IMR-90 (cell line): ENCODE measurements around the gene TAX1BP1. TPM values are rescaled to one million over a fixed set of nuclear protein-coding genes. Genes with fewer than 3 reads are reported as not detected.

ENCODE experiments used
- ATAC-seq: fragments of 200-7000 bp; cut with Tn5 transposase; 2 replicates; pipeline ENCODE4 v1.9.1; 2020; ENCODE audit warnings: low read depth, mild to moderate bottlenecking, moderate library complexity
- BruUV-seq: library from RNA; stranded (reverse); fragments of 400-500 nt; replicated peaks from 2 replicates; lab custom pipeline; 2021; lab: Mats Ljungman, UMichigan
- CTCF ChIA-PET: fragments of 300-600 bp; formaldehyde crosslinking; extraction: SDS; loops from one replicate; lab custom pipeline; 2021; ENCODE audit warnings: antibody characterized with exemption; lab: Yijun Ruan, JAX
- POLR2A ChIA-PET: fragments of 300-600 bp; sonication (Branson Sonifier 250); formaldehyde crosslinking; loops from one replicate; lab custom pipeline; 2022; ENCODE audit warnings: antibody characterized with exemption; ENCODE audit not compliant: unreplicated experiment; lab: Charles Lee
- DNase-seq: peaks from one replicate; pipeline ENCODE4 v3.0.0; 2013
- H2AFZ ChIP-seq: replicated peaks from 2 replicates; pipeline ENCODE3; 2013; ENCODE audit warnings: low read length, mild to moderate bottlenecking; ENCODE audit not compliant: poor library complexity
- H2AK5ac ChIP-seq: 2 replicates; pipeline ENCODE4 v1.6.1; 2013; ENCODE audit warnings: low read depth, low read length, inconsistent platforms
- H2AK9ac ChIP-seq: replicated peaks from 2 replicates; pipeline ENCODE3; 2013; ENCODE audit warnings: mild to moderate bottlenecking, low read depth, low read length, moderate library complexity; ENCODE audit not compliant: poor library complexity
- H2BK120ac ChIP-seq: 2 replicates; pipeline ENCODE4 v1.6.1; 2013; ENCODE audit warnings: low read depth, low read length, inconsistent platforms
- H2BK15ac ChIP-seq: 3 replicates; pipeline ENCODE4 v1.6.1; 2013; ENCODE audit warnings: low read depth, low read length, inconsistent platforms
- H2BK20ac ChIP-seq: 2 replicates; pipeline ENCODE4 v1.6.1; 2013; ENCODE audit warnings: low read depth, mild to moderate bottlenecking, inconsistent platforms, low read length, moderate library complexity
- H2BK5ac ChIP-seq: 2 replicates; pipeline ENCODE4 v1.6.1; 2013; ENCODE audit warnings: mild to moderate bottlenecking, low read depth, low read length, inconsistent platforms; ENCODE audit not compliant: poor library complexity, severe bottlenecking
- H3K14ac ChIP-seq: replicated peaks from 2 replicates; pipeline ENCODE4 v1.6.1; 2013; ENCODE audit warnings: low read depth, low read length, inconsistent platforms
- H3K18ac ChIP-seq: 2 replicates; pipeline ENCODE4 v1.6.1; 2013; ENCODE audit warnings: low read depth, low read length, control low read depth
- H3K23ac ChIP-seq: 2 replicates; pipeline ENCODE4 v1.6.1; 2013; ENCODE audit warnings: low read depth, low read length, inconsistent platforms
- H3K27ac ChIP-seq: 2 replicates; pipeline ENCODE4 v1.5.1; 2013; ENCODE audit warnings: mild to moderate bottlenecking, control low read depth, low read length; ENCODE audit not compliant: insufficient read depth
- H3K27me3 ChIP-seq: 2 replicates; pipeline ENCODE4 v1.6.1; 2013; ENCODE audit warnings: low read length; ENCODE audit not compliant: control insufficient read depth, insufficient read depth
- H3K36me3 ChIP-seq: 2 replicates; pipeline ENCODE4 v1.6.1; 2013; ENCODE audit warnings: low read length, mixed read lengths; ENCODE audit not compliant: control insufficient read depth, insufficient read depth
- H3K4ac ChIP-seq: 2 replicates; pipeline ENCODE4 v1.6.1; 2013; ENCODE audit warnings: low read depth, low read length, inconsistent platforms
- H3K4me1 ChIP-seq: 2 replicates; pipeline ENCODE4 v1.6.1; 2013; ENCODE audit warnings: low read length, mixed read lengths; ENCODE audit not compliant: control insufficient read depth, insufficient read depth
- H3K4me2 ChIP-seq: 2 replicates; pipeline ENCODE4 v1.6.1; 2013; ENCODE audit warnings: low read depth, mild to moderate bottlenecking, control low read depth, low read length, moderate library complexity
- H3K4me3 ChIP-seq: 2 replicates; pipeline ENCODE4 v1.5.1; 2013; ENCODE audit warnings: low read depth, mild to moderate bottlenecking, control low read depth, low read length, moderate library complexity; ENCODE audit not compliant: insufficient read depth
- H3K56ac ChIP-seq: 2 replicates; pipeline ENCODE4 v1.6.1; 2013; ENCODE audit warnings: low read length, inconsistent platforms; ENCODE audit not compliant: insufficient read depth; ENCODE audit errors: extremely low read depth
- H3K79me1 ChIP-seq, 2 experiments: 2 replicates each; pipeline ENCODE4 v1.6.1; 2013; ENCODE audit warnings: low read length in 2 of 2, inconsistent platforms in 1 of 2, low read depth in 1 of 2
- H3K9ac ChIP-seq: 2 replicates; pipeline ENCODE4 v1.6.1; 2013; ENCODE audit warnings: low read depth, low read length, control low read depth
- H3K9me1 ChIP-seq: 2 replicates; pipeline ENCODE4 v1.6.1; 2013; ENCODE audit warnings: low read length, inconsistent platforms; ENCODE audit not compliant: insufficient read depth
- H3K9me3 ChIP-seq: 2 replicates; pipeline ENCODE4 v1.6.1; 2013; ENCODE audit warnings: low read length; ENCODE audit not compliant: control insufficient read depth, insufficient read depth
- H4K20me1 ChIP-seq: 2 replicates; pipeline ENCODE4 v1.6.1; 2013; ENCODE audit warnings: low read length, inconsistent platforms; ENCODE audit not compliant: insufficient read depth
- H4K5ac ChIP-seq: 2 replicates; pipeline ENCODE4 v1.6.1; 2013; ENCODE audit warnings: mild to moderate bottlenecking, low read depth, low read length, control low read depth
- H4K8ac ChIP-seq, 2 experiments: 2 replicates each; pipeline ENCODE4 v1.6.1; 2013; ENCODE audit warnings: low read depth in 2 of 2, low read length in 2 of 2, control low read depth in 1 of 2, inconsistent platforms in 1 of 2
- H4K91ac ChIP-seq: 2 replicates; pipeline ENCODE4 v1.6.1; 2013; ENCODE audit warnings: low read depth, low read length, inconsistent platforms; ENCODE audit not compliant: insufficient read depth
- BHLHE40 ChIP-seq: fragments of 150-350 bp; IDR thresholded peaks from 2 replicates; pipeline ENCODE4 v1.6.1; 2016; ENCODE audit warnings: mild to moderate bottlenecking, low read depth, low read length
- CHD1 ChIP-seq: IDR thresholded peaks from 2 replicates; pipeline ENCODE4 v1.6.1; 2012; ENCODE audit warnings: low read depth, low read length, improper control_type of control experiment
- MAFK ChIP-seq: IDR thresholded peaks from 2 replicates; pipeline ENCODE4 v1.6.1; 2012; ENCODE audit warnings: low read depth, low read length, improper control_type of control experiment
- RFX5 ChIP-seq: IDR thresholded peaks from 2 replicates; pipeline ENCODE4 v1.8.0; 2012; ENCODE audit warnings: low read depth, mild to moderate bottlenecking, low read length, moderate library complexity
- WGBS, 2 experiments: methylation state at CpG; one replicate each; pipeline versions ENCODE4 v1.1.5 to v1.1.7; 2013; ENCODE audit warnings: missing lambda C conversion rate in 2 of 2; ENCODE audit not compliant: insufficient read length in 1 of 2; ENCODE audit errors: extremely low coverage in 2 of 2; 5-methylcytosine and 5-hydroxymethylcytosine counted together
- dilution Hi-C: fragments of 300-500 bp; cut with HindIII; formaldehyde crosslinking; loops from one replicate; pipeline ENCODE4 v1.14.3; 2018; ENCODE audit warnings: low sequenced_read_pairs; ENCODE audit not compliant: unreplicated experiment
- in situ Hi-C: fragments of 300-500 bp; cut with MboI; formaldehyde crosslinking; loops from 3 replicates; pipeline ENCODE4 v1.14.3; 2019; ENCODE audit warnings: low sequenced_read_pairs, inconsistent platforms, mixed read lengths
- intact Hi-C: fragments of 100-400 bp; cut with micrococcal nuclease; formaldehyde crosslinking; loops from 2 replicates; pipeline ENCODE4 v1.10.0; 2022
- polyA plus RNA-seq, 3 experiments: library from polyadenylated mRNA; depleted of rRNA; stranded (reverse); fragments of >200 nt; gene quantifications; 2 replicates each; pipeline ENCODE4 v1.2.3, GENCODE V29; 2012; ENCODE audit warnings: low replicate concordance in 1 of 3
- total RNA-seq: library from RNA; depleted of rRNA; stranded (reverse); fragments of >200 nt; gene quantifications from 2 replicates; pipeline ENCODE4 v1.2.3, GENCODE V29; 2012

TAX1BP1 gene
- total and polyA plus RNA-seq, 2 of the 4 experiments (the other 2 are of a cell fraction), result 49.0 to 52.7 TPM

DNA sequence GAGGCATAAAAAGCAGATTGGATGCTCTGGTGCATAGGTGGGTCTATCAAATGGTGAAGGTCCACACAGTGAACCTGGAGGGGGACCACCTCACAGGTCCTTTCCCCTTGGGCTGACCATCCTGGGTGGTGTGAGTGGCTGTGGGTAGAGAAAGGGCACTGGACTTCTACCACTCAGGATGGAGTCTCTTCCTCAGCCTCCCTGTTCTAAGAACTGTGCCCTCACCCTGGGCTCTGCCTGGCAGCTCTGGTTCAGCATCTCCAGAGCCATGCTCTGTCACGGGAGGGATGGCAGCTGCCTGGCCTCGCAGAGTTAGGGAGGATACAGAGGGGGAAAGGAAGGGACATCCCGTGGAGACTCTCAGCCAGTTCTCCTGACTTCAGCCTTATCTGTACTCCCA, 121.8 kb downstream of the TAX1BP1 start:
- ChIA-PET CTCF (interaction anchor here (0.6 kb wide), 1 partner anchor 608 kb away, joined by 3 read pairs; no protein-coding TSS in a partner anchor), POLR2A (no interaction called here)
- Histone ChIP-seq H3K27ac (no peak overlapping the region), H3K36me3 (peaks cover 3% of the 10 kb centered on the region), H2BK120ac (no peak overlapping the region), H2AFZ (no peak overlapping the region), H3K27me3 (no peaks in the 10 kb centered on the region), H3K56ac (no peak overlapping the region), H3K23ac (no peak overlapping the region), H2AK9ac (no peak overlapping the region), H3K14ac (no peak overlapping the region), H2BK15ac (no peak overlapping the region), H4K5ac (no peak overlapping the region), H3K9me3 (no peaks in the 10 kb centered on the region), H3K4me2 (no peak overlapping the region), H3K79me1 (peaks cover 0 to 2% of the 10 kb centered on the region in 2 experiments; a peak in 2 of 4 replicates), H4K91ac (no peak overlapping the region), H4K20me1 (peaks cover 4% of the 10 kb centered on the region; the same call in 1 of the 2 replicates), H3K18ac (no peak overlapping the region), H3K4me3 (no peak overlapping the region), H3K4ac (no peak overlapping the region), H3K4me1 (no peaks in the 10 kb centered on the region), H2BK20ac (no peak overlapping the region), H4K8ac (no peak overlapping the region), H2AK5ac (no peak overlapping the region), H3K9me1 (0 out of 2 replicates have a peak, but pooled peaks cover 3% of the 10 kb centered on the region), H2BK5ac (no peak overlapping the region), H3K9ac (no peak overlapping the region)
- BruUV-seq, result no TSS peak
- no CpG with 5 or more reads among the region's 3 CpGs for WGBS, 2 experiments
- ATAC-seq (no peak), DNase-seq (no peak)
- in situ Hi-C loops, result no loop called here
- intact Hi-C loops, result no loop called here
- dilution Hi-C loops, result no loop called here
- no peak for TF ChIP-seq RFX5
- TF ChIP-seq MAFK, result no peak
- TF ChIP-seq CHD1, result no peak
- TF ChIP-seq BHLHE40, result no peak
